ENCODE data around the gene FOXK2. TPM values are rescaled to one million over a fixed set of nuclear protein-coding genes. Genes with fewer than 3 reads are reported as not detected.
"Not testable (repeated sequence)": the region's sequence is repeated elsewhere in the genome, so short reads cannot be mapped to it uniquely, and the experiment has no call there.

Gene FOXK2
- total RNA-seq, 4 donors from 2014 or later: 30.5 to 43.3 (median 38.8) TPM

GRCh38 chr17:82534401-82534812, 14.9 kb downstream of the FOXK2 start:
- Histone ChIP-seq H3K4me1 (peaks cover 47 to 92% of the 10 kb centered on the region in 2 donors), H3K4me3 (replicated peaks in 1 of 3) (no peak overlapping the region), H3K27ac (peak overlapping the region in 2 of 3 donors; percentile 96 to 99), H3K9me3 (no peaks in the 10 kb centered on the region), H3K27me3 (no peaks in the 10 kb centered on the region), H3K36me3 (no peaks in the 10 kb centered on the region)
- TF ChIP-seq, protein P1, sequence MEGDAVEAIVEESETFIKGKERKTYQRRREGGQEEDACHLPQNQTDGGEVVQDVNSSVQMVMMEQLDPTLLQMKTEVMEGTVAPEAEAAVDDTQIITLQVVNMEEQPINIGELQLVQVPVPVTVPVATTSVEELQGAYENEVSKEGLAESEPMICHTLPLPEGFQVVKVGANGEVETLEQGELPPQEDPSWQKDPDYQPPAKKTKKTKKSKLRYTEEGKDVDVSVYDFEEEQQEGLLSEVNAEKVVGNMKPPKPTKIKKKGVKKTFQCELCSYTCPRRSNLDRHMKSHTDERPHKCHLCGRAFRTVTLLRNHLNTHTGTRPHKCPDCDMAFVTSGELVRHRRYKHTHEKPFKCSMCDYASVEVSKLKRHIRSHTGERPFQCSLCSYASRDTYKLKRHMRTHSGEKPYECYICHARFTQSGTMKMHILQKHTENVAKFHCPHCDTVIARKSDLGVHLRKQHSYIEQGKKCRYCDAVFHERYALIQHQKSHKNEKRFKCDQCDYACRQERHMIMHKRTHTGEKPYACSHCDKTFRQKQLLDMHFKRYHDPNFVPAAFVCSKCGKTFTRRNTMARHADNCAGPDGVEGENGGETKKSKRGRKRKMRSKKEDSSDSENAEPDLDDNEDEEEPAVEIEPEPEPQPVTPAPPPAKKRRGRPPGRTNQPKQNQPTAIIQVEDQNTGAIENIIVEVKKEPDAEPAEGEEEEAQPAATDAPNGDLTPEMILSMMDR (IDR thresholded peaks at IDR 0.05): no peak
- no peak for TF ChIP-seq POLR2A (IDR thresholded peaks at IDR 0.05)
- intact Hi-C loops (cut with DNase I): no loop called here
- WGBS, 2 donors: 51 to 58% methylated on average over 6 to 7 of the region's 7 CpGs
- DNase-seq: no peak

DNA sequence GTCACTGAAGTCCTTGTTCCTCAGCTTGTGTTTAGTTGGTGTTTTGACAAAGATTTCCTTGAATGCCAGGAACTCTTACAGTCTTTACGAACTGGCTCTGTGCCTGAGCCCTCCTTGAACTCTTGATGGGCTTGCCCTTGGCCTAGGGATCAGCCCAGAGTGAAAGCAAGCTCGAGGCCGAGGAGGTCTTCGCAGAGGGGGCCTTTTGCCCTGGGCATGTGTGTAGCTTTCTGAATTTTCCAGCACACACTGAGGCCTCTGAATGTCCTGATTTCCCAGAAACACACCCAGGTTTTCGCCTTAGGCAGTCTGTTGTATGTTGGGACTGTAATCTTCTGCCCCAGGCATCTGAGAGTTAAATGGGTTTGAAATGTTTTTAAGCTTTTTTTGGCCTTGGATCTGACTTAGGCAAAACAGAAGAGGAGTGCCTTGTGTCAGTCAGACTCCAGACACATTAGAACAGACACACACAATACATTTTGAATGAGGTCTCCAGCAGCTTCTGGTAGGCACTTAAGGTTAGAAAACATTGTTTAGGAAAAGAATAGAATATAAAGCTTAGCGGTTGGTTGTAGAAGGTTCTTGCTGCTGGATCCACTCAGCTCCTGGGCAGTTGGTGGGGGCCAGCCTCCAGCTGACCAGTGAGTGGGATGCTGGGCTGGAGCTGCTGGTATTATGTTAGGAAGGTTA, 17.1 kb downstream of the FOXK2 start:
- intact Hi-C loops (cut with DNase I): no loop called here
- H3K36me3 ChIP-seq: no peaks in the 10 kb centered on the region
- peak; percentile 84 to 87 for DNase-seq
- no peaks in the 10 kb centered on the region for H3K27me3 ChIP-seq
- no peaks in the 10 kb centered on the region for H3K9me3 ChIP-seq
- peak overlapping the region; percentile 89 to 99 (median 96) for H3K27ac ChIP-seq
- WGBS, 2 donors: 6 to 19% methylated on average over 6 of the region's 6 CpGs
- peaks cover 35 to 75% of the 10 kb centered on the region in 2 donors for H3K4me1 ChIP-seq
- no peak overlapping the region for H3K4me3 ChIP-seq (replicated peaks in 1 of 3)
- no peak for TF ChIP-seq POLR2A (IDR thresholded peaks at IDR 0.05)
- TF ChIP-seq, protein P1 (IDR thresholded peaks at IDR 0.05): no peak

- DNase-seq; intact Hi-C loops (cut with DNase I); H3K9me3 ChIP-seq; H3K4me3 ChIP-seq (replicated peaks in 1 of 3); H3K36me3 ChIP-seq; H3K27me3 ChIP-seq: not testable (repeated sequence)
- 70 to 79% methylated on average over 9 of the region's 9 CpGs for WGBS, 2 donors
- Histone ChIP-seq H3K27ac (peak overlapping the region; percentile 89 to 99 (median 96)), H3K4me1 (peaks cover 33 to 75% of the 10 kb centered on the region in 2 donors)
Observed at GRCh38 chr17:82537228-82537627, 17.7 kb downstream of the FOXK2 start.

DNA sequence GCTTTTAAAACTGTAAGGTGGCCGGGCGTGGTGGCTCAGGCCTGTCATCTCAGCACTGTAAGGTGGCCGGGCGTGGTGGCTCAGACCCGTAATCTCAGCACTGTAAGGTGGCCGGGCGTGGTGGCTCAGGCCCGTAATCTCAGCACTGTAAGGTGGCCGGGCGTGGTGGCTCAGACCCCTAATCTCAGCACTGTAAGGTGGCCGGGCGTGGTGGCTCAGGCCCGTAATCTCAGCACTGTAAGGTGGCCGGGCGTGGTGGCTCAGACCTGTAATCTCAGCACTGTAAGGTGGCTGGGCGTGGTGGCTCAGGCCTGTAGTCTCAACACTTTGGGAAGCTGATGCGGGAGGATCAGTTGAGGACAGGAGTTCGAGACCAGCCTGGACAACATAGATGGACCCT, 19.5 kb downstream of the FOXK2 start:
- H3K36me3 ChIP-seq; H3K4me3 ChIP-seq (replicated peaks in 1 of 3); DNase-seq; H3K9me3 ChIP-seq; intact Hi-C loops (cut with DNase I); H3K27me3 ChIP-seq: not testable (repeated sequence)
- H3K4me1 ChIP-seq: peaks cover 45 to 76% of the 10 kb centered on the region in 2 donors
- peak overlapping the region in 2 of 3 donors; percentile 41 to 96 for H3K27ac ChIP-seq
- WGBS, 2 donors: 89 to 91% methylated on average over 16 of the region's 18 CpGs

- no peak overlapping the region for H3K4me3 ChIP-seq (replicated peaks in 1 of 3)
- H3K27me3 ChIP-seq: no peaks in the 10 kb centered on the region
- intact Hi-C loops (cut with DNase I): no loop called here
- no peak for TF ChIP-seq POLR2A (IDR thresholded peaks at IDR 0.05)
- TF ChIP-seq, protein P1 (IDR thresholded peaks at IDR 0.05): no peak
- no peaks in the 10 kb centered on the region for H3K36me3 ChIP-seq
- peaks cover 22 to 57% of the 10 kb centered on the region in 2 donors for H3K4me1 ChIP-seq
- DNase-seq: no peak
- 75 to 84% methylated on average over 5 of the region's 5 CpGs for WGBS, 2 donors
- no peaks in the 10 kb centered on the region for H3K9me3 ChIP-seq
- no peak overlapping the region for H3K27ac ChIP-seq
Observed at GRCh38 chr17:82542439-82542838, 22.9 kb downstream of the FOXK2 start.

DNA sequence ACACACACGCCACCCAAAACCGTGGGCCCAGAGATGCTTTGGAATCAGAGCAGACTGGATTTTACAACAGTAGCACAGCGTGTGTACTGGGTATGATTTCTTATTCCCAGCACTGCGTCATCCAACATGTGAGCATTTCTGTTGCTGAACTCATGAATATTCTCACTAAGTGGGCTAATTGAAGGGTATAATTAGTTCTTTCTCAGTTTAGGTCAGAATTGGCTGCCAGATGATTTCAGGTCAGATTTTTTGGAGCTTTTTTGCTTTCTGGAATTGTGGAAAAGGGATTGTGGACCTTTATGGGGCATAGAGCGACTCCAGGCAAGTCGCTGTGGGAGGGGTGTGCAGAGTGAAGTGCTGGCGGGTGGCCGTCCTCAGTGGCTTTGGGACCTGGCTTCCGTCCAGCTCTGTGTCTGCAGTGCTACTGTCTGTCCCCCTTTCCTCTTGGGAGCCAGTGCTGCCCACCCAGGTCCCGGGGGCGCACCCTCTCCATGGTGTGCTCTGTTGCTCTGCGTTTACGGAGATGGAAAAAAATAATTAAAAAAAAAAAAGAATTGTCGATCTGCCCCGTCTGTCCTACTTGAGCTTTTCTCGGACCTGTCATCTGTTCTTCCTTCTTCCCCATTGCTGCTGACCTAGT, 25.0 kb downstream of the FOXK2 start:
- Histone ChIP-seq H3K36me3 (no peaks in the 10 kb centered on the region), H3K9me3 (no peaks in the 10 kb centered on the region), H3K4me1 (peaks cover 35 to 50% of the 10 kb centered on the region in 2 donors), H3K27me3 (no peaks in the 10 kb centered on the region), H3K27ac (peak overlapping the region in 1 of 3 donors; percentile 29), H3K4me3 (replicated peaks in 1 of 3) (no peak overlapping the region)
- DNase-seq: peak in 1 of 2 donors; percentile 25
- intact Hi-C loops (cut with DNase I): no loop called here
- 55 to 64% methylated on average over 16 of the region's 16 CpGs for WGBS, 2 donors
- TF ChIP-seq POLR2A (IDR thresholded peaks at IDR 0.05): no peak
- TF ChIP-seq, protein P1 (IDR thresholded peaks at IDR 0.05): no peak

All from thyroid gland (tissue), 4 donors.